ENCODE measurements around the gene CAPN12. TPM values are rescaled to one million over a fixed set of nuclear protein-coding genes. Genes with fewer than 3 reads are reported as not detected.
A peak's percentile ranks its signal among the peaks of the same experiment; 100 is the strongest.

The CAPN12 gene
- total and polyA plus RNA-seq, 2 of the 4 experiments (the other 2 are of a cell fraction), result 0.18 to 0.97 TPM

GRCh38 chr19:38711726-38712153 lies 32.5 kb downstream of the CAPN12 start:
- in situ Hi-C loops (cut with MboI; ENCODE audit: low sequenced_read_pairs) (no loop called here), dilution Hi-C loops (cut with HindIII; ENCODE audit: low sequenced_read_pairs, unreplicated experiment) (no loop called here), intact Hi-C loops (cut with micrococcal nuclease) (loop anchor here (1.0 to 2.0 kb wide), 2 partner anchors 9 to 63 kb away; no protein-coding TSS in a partner anchor)
- peak; percentile 94 for ATAC-seq (ENCODE audit: low read depth)
- H3K27ac ChIP-seq (ENCODE audit: insufficient read depth, low read length), result peak overlapping the region; percentile 63
- H2AK5ac ChIP-seq (ENCODE audit: low read depth, low read length), result peak overlapping the region; percentile 98
- 0% methylated on average over 4 of the region's 12 CpGs; no CpG with 5 or more reads in 1 of the 2 experiments for WGBS, 2 experiments (ENCODE audit: extremely low coverage in 2 of 2, insufficient read length in 1 of 2)
- H3K18ac ChIP-seq (ENCODE audit: low read depth, low read length), result peak overlapping the region; percentile 10
- H3K14ac ChIP-seq (replicated peaks; ENCODE audit: low read depth, low read length), result peak overlapping the region; percentile 88
- peak overlapping the region; percentile 45 for H4K5ac ChIP-seq (ENCODE audit: low read depth, low read length)
- H3K36me3 ChIP-seq (ENCODE audit: control insufficient read depth, insufficient read depth, low read length), result peaks cover 83% of the 10 kb centered on the region
- no peak overlapping the region for H3K56ac ChIP-seq (ENCODE audit: extremely low read depth, insufficient read depth, low read length)
- POLR2A ChIA-PET (ENCODE audit: unreplicated experiment), result interaction anchor here (0.5 to 1.1 kb wide), 4 partner anchors 58 to 130 kb away, joined by 3 to 5 read pairs (median 3); no protein-coding TSS in a partner anchor
- no peaks in the 10 kb centered on the region for H3K27me3 ChIP-seq (ENCODE audit: control insufficient read depth, insufficient read depth, low read length)
- H4K20me1 ChIP-seq (ENCODE audit: insufficient read depth, low read length), result peaks cover 31% of the 10 kb centered on the region
- no TSS peak for BruUV-seq (replicated peaks)
- peak overlapping the region; percentile 79; the same call in 1 of the 2 replicates for H3K23ac ChIP-seq (ENCODE audit: low read depth, low read length)
- H2BK120ac ChIP-seq (ENCODE audit: low read depth, low read length), result peak overlapping the region; percentile 77
- H3K4me3 ChIP-seq (ENCODE audit: insufficient read depth, low read depth, low read length), result no peak overlapping the region
- H4K91ac ChIP-seq (ENCODE audit: insufficient read depth, low read depth, low read length), result peak overlapping the region; percentile 80
- no peak overlapping the region; the same call in 2 of the 3 replicates for H2BK15ac ChIP-seq (ENCODE audit: low read depth, low read length)
- peaks cover 48 to 90% of the 10 kb centered on the region in 2 experiments for H3K79me1 ChIP-seq (ENCODE audit: low read depth in 1 of 2, low read length in 2 of 2)
- H2BK20ac ChIP-seq (ENCODE audit: low read depth, low read length), result peak overlapping the region; percentile 36
- no peaks in the 10 kb centered on the region for H3K9me3 ChIP-seq (ENCODE audit: control insufficient read depth, insufficient read depth, low read length)
- H3K4ac ChIP-seq (ENCODE audit: low read depth, low read length), result peak overlapping the region; percentile 92
- H3K4me2 ChIP-seq (ENCODE audit: low read depth, low read length), result no peak overlapping the region
- peak overlapping the region in 1 of 2 experiments; percentile 83; a peak in 2 of 4 replicates for H4K8ac ChIP-seq (ENCODE audit: low read depth in 2 of 2, low read length in 2 of 2)
- peak overlapping the region; percentile 0; the same call in 1 of the 2 replicates for H3K9ac ChIP-seq (ENCODE audit: low read depth, low read length)
- H3K9me1 ChIP-seq (ENCODE audit: insufficient read depth, low read length), result peaks cover 20% of the 10 kb centered on the region; the same call in 1 of the 2 replicates
- H2AFZ ChIP-seq (replicated peaks; ENCODE audit: low read length, poor library complexity), result peak overlapping the region; percentile 73
- TF ChIP-seq ELK1 (IDR thresholded peaks at IDR 0.05; ENCODE audit: borderline replicate concordance, low read depth, low read length) (no peak), MAZ (IDR thresholded peaks at IDR 0.05; ENCODE audit: borderline replicate concordance, low read depth, low read length) (peak; percentile 81), FOS (IDR thresholded peaks at IDR 0.05; ENCODE audit: low read depth, low read length) (no peak; the same call in 1 of the 2 replicates), MXI1 (IDR thresholded peaks at IDR 0.05; ENCODE audit: borderline replicate concordance, low read depth, low read length) (peak; percentile 91), CTCF (conservative IDR thresholded peaks at IDR 0.05; ENCODE audit: low read depth, low read length) (peak; percentile 39), RFX5 (IDR thresholded peaks at IDR 0.05; ENCODE audit: low read depth, low read length) (0 out of 2 replicates have a peak, but pooled peaks have one; percentile 28), SMC3 (IDR thresholded peaks at IDR 0.05; ENCODE audit: low read depth, low read length) (peak; percentile 51), RAD21 (IDR thresholded peaks at IDR 0.05; ENCODE audit: low read length) (peak; percentile 67), BHLHE40 (IDR thresholded peaks at IDR 0.05; ENCODE audit: low read depth, low read length) (peak; percentile 84), MAFK (IDR thresholded peaks at IDR 0.05; ENCODE audit: low read depth, low read length) (peak; percentile 67), NFE2L2 (IDR thresholded peaks at IDR 0.05; ENCODE audit: low read depth, low read length) (no peak), USF2 (IDR thresholded peaks at IDR 0.05; ENCODE audit: low read depth, low read length) (peak; percentile 67)
- H2BK5ac ChIP-seq (ENCODE audit: low read depth, low read length, poor library complexity, severe bottlenecking), result peak overlapping the region; percentile 82
- DNase-seq, result peak; percentile 97
- CTCF ChIA-PET, result interaction anchor here (0.5 to 1.7 kb wide), 5 partner anchors 38 to 218 kb away, joined by 3 to 4 read pairs (median 3); partner anchors contain the start of genes MRPS12 and SARS2
- H3K4me1 ChIP-seq (ENCODE audit: control insufficient read depth, insufficient read depth, low read length), result peaks cover 45% of the 10 kb centered on the region
- H2AK9ac ChIP-seq (replicated peaks; ENCODE audit: low read depth, low read length, poor library complexity), result peak overlapping the region; percentile 98

Measured in IMR-90 (cell line).